Activated T-cell treated with anti-CD3 and anti-CD28 coated beads for 4 hours (primary cell): ENCODE measurements around the gene SCYGR4.
"Not testable (repeated sequence)": the region's sequence is repeated elsewhere in the genome, so short reads cannot be mapped to it uniquely, and the experiment has no call there.

Experiments
- DNase-seq: peaks from one replicate; pipeline ENCODE4 v3.0.0-alpha.2; 2020

Gene SCYGR4

GRCh38 chr2:227617316-227618230 lies at the start of gene SCYGR4:
SCYGR4 (plus strand) TSS chr2:227617498; CDS start chr2:227617498, 0 bp downstream.
- no peak for DNase-seq

GRCh38 chr2:227568852-227569169 lies 48.5 kb upstream of the SCYGR4 start:
- no peak for DNase-seq

DNA sequence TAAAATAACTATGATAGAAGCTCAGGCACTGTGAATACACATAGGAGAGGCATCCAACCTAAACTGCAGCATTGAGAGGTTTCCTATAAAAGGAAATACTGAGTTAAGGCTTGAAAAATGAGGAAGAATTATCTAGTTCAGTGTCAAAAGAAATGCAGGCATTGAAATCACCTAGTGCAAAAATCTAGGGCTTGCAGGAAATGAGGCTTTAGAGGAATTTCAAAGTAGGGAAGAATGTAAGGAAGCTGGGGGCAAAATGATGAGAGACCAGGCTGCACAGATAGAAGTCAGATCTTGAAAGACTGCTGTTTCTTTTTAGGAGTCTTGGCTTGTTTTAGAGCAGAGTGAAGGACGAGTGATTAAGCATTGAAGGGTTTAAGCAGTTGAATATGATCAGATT lies 46.7 kb upstream of the SCYGR4 start:
- no peak for DNase-seq

- DNase-seq = no peak
Measured at GRCh38 chr2:227576110-227576509, 41.2 kb upstream of the SCYGR4 start.

DNA sequence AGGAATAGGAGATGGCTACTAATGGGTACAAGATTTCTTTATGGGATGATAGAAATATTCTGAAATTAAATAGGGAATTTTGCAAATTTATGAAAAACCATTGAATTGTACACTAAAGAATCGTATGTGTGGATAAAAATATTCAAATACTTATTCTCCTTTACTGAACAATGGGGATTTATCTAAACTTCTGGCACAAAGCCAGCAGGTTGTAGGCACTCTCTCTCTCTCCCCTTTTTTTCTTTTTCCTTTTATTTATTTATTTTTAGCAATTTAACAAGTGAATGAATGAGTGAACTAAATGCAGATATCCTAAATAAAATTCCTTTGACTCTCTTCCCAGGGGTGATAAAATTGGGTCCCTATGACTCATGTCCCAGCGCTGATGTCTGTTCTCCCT lies 40.5 kb upstream of the SCYGR4 start:
- DNase-seq = no peak

GRCh38 chr2:227577555-227577954 lies 39.7 kb upstream of the SCYGR4 start:
- no peak for DNase-seq

DNA sequence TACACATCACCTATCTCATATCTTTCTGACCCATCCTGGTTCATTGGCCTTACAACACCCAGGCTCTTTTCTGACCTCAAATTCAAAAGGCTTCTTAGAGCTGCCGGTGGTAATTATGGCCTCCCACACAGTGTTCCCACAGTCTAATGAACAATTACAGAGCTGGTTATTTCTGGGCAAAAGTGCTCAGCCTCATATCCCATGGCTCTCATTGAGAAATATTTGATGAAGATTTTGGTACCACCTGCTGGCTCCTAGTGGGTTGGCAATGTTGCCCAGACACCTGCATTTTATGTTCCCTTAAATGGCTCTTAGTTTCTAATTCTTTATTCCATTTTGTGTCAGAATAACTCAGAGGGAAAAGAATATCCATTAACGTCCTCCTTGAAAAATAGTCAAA lies 38.7 kb upstream of the SCYGR4 start:
- no peak for DNase-seq

- no peak for DNase-seq
Measured at GRCh38 chr2:227579791-227580190, 37.5 kb upstream of the SCYGR4 start.

DNA sequence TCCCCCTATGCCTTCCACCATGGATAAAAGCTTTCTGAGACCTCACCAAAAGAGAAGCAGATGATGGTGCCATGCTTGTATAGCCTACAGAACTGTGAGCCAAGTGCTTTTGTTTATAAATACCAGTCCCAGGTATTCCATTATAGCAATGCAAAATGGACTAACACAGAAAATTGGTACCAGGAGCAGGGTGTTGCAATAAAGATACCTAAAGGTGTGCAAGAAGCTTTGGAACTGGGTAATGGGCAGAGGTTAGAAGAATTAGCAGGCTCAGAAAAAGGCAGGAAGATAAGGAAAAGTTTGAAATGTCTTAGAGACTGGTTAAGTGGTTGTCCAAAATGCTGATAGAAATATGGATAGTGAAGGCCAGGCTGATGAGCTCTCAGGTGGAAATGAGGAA lies 34.9 kb upstream of the SCYGR4 start:
- no peak for DNase-seq

- DNase-seq = no peak
Measured at GRCh38 chr2:227592694-227593387, 24.5 kb upstream of the SCYGR4 start.

GRCh38 chr2:227595797-227596196 lies 21.5 kb upstream of the SCYGR4 start:
- no peak for DNase-seq

GRCh38 chr2:227597036-227597435 lies 20.3 kb upstream of the SCYGR4 start:
- no peak for DNase-seq

DNA sequence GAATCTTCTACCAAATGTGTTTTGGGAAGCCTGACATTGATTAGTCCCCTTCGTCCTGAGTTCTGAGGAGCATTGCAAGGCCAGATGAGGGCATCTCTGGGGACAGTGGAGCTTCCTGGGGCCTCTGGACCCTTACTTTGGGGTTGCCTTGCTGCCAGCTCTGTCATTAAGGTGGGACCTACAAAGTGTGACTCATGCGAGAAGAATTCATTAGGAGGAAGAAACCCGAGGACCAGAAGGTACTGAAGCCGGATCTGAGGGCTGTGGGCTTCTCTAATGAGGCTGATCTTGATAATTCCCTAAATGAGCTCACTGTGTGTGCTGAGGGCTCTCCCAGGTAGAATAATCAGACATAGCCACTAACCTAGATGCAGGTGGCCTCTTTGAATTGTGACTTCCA lies 19.3 kb upstream of the SCYGR4 start:
- no peak for DNase-seq

DNA sequence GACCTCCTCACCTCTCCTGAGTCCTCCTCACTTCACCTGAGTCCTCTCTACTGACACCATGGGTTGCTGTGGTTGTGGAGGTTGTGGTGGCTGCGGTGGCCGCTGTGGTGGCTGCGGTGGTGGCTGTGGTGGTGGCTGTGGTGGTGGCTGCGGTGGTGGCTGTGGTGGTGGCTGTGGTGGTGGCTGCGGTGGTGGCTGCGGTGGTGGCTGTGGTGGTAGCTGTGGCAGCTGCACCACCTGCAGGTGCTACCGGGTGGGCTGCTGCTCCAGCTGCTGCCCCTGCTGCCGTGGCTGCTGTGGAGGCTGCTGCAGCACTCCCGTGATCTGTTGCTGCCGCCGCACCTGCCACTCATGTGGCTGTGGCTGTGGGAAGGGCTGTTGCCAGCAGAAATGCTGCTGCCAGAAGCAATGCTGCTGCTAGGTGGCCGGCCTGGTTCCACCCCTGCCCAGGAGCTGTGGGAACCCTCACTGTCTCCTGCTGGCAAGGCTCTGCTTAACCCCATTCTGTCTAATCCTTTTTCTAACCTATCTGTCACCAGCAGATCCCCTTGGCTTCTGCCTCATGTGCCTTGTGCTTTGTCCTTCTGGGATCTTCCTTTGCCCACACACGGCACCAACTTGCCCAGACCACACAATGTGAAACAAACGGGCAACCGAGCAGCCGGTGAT lies 18.3 kb upstream of the SCYGR4 start, which contains the start of gene SCYGR2:
Gene SCYGR2 (plus strand): TSS at position 59 of the 669 bp plus-strand sequence. CDS start 0 bp downstream, at position 59.
- DNase-seq = not testable (repeated sequence)

- no peak for DNase-seq
Measured at GRCh38 chr2:227602358-227602757, 14.9 kb upstream of the SCYGR4 start.

DNA sequence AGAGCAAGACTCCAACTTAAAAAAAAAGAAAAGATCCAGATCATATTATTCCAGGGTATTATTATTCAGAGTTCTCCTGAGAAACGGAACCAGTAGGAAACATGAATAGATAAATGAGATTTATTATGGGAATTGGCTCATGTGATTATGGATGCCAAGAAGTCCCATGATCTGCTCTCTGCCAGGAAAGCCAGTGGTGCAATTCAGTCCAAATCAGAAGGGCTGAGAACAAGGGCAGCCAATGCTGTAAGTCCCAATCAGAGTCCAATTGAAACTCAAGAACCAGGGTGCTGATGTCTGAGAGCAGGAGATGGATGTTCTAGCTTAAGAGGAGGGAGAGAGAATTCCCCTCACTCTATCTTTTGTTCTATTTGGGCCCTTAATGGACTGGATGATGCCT lies 10.8 kb upstream of the SCYGR4 start:
- no peak for DNase-seq

GRCh38 chr2:227607941-227608340 lies 9.4 kb upstream of the SCYGR4 start:
- no peak for DNase-seq

- no peak for DNase-seq
Measured at GRCh38 chr2:227608561-227609338, 8.5 kb upstream of the SCYGR4 start.

GRCh38 chr2:227610123-227610522 lies 7.2 kb upstream of the SCYGR4 start:
- no peak for DNase-seq

DNA sequence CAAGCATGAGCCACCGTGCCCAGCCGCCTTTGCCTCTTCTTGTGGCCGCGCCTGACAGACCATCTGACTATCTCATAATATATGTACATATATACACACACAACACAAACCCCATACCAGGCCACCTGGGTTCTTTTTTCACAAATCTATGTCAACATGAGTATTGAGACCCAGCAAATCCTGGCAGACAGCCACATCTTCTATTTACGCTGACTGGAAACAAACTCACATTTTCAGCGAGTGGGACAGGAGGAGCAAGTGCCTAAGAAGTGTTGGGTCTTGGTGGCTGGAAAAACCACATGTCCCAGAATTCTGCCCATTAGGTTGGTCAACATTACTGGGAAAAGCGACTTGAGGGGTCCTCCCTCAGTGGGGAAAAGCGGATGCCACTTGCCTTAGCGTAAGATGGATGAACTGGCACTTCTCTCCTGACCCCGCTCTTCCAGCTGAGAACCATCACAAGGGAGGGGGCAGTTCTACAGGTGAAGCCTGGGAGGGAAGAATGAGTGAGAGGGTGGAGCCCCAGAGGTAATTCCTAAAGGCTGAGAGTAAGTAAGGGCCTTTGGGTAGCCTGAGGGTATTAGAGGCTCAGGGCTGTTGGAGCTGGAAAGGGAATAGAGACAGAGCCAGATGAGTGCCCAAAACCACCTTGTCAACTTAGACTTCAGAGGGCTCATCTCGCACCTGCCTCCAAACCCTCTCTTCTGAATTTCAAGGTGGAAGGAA lies 4.6 kb upstream of the SCYGR4 start:
- no peak for DNase-seq

DNA sequence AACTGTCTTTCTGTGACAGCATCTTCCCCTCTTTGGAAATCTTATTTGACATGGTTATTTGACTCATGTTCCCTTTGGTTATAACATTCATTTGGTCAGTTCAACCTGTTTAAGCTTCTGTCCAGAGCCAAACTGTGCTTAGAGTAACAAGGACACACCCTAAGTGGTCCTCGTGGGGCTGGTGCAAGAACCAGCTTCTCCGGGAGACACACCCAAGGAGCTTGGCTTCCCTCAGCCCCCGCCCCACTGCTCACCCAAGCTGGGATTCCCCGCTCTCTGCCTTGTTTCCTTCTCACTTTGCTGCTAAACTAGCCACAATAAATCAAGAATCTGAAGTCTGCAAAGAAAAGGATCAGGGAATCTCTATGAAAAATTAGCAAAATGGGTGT lies 4.0 kb upstream of the SCYGR4 start:
- DNase-seq = no peak

GRCh38 chr2:227614246-227614645 lies 3.1 kb upstream of the SCYGR4 start:
- no peak for DNase-seq
